H9 (cell line): Measurements from ENCODE around the gene XXYLT1. TPM values are rescaled to one million over a fixed set of nuclear protein-coding genes. Genes with fewer than 3 reads are reported as not detected.

ENCODE experiments used
- DNase-seq: peaks from one replicate; pipeline ENCODE4 v3.0.0-alpha.2; 2017
- H2AFZ ChIP-seq: one replicate; pipeline ENCODE4 v1.6.1; 2013; ENCODE audit warnings: mild to moderate bottlenecking, low read length, control low read depth, moderate library complexity
- H2AK5ac ChIP-seq: 2 replicates; pipeline ENCODE4 v1.6.1; 2013; ENCODE audit warnings: low read length, control low read depth, mixed read lengths; ENCODE audit not compliant: insufficient read length
- H2BK120ac ChIP-seq: one replicate; pipeline ENCODE4 v1.6.1; 2013; ENCODE audit warnings: low read depth, mild to moderate bottlenecking, low read length, control low read depth, inconsistent platforms; ENCODE audit not compliant: poor library complexity, severe bottlenecking
- H2BK12ac ChIP-seq: 2 replicates; pipeline ENCODE4 v1.6.1; 2013; ENCODE audit warnings: low read length, control low read depth, mixed read lengths, low read depth; ENCODE audit not compliant: insufficient read length
- H2BK15ac ChIP-seq: 2 replicates; pipeline ENCODE4 v1.6.1; 2013; ENCODE audit warnings: low read depth, low read length, control low read depth
- H2BK20ac ChIP-seq: one replicate; pipeline ENCODE4 v1.6.1; 2013; ENCODE audit warnings: low read depth, mild to moderate bottlenecking, low read length, control low read depth, inconsistent platforms; ENCODE audit not compliant: poor library complexity, severe bottlenecking
- H2BK5ac ChIP-seq: 2 replicates; pipeline ENCODE4 v1.6.1; 2013; ENCODE audit warnings: low read length, control low read depth, mixed read lengths; ENCODE audit not compliant: insufficient read length
- H3K14ac ChIP-seq: 2 replicates; pipeline ENCODE4 v1.6.1; 2013; ENCODE audit warnings: low read length, control low read depth; ENCODE audit not compliant: insufficient read depth
- H3K18ac ChIP-seq: 2 replicates; pipeline ENCODE4 v1.6.1; 2013; ENCODE audit warnings: low read depth, mild to moderate bottlenecking, mixed read lengths, low read length, control low read depth; ENCODE audit not compliant: insufficient read length
- H3K23ac ChIP-seq: 2 replicates; pipeline ENCODE4 v1.6.1; 2013; ENCODE audit warnings: low read length, control low read depth, mixed read lengths, low read depth; ENCODE audit not compliant: insufficient read length
- H3K23me2 ChIP-seq: 2 replicates; pipeline ENCODE4 v1.6.1; 2013; ENCODE audit warnings: low read depth, mild to moderate bottlenecking, mixed read lengths, low read length, control low read depth; ENCODE audit not compliant: insufficient read length, poor library complexity, severe bottlenecking
- H3K27ac ChIP-seq: 2 replicates; pipeline ENCODE4 v1.5.1; 2013; ENCODE audit warnings: low read length, control low read depth, mixed read lengths, low read depth; ENCODE audit not compliant: insufficient read length
- H3K27me3 ChIP-seq: 2 replicates; pipeline ENCODE4 v1.6.1; 2013; ENCODE audit warnings: low read length, control low read depth, inconsistent platforms; ENCODE audit not compliant: insufficient read depth
- H3K4ac ChIP-seq: 2 replicates; pipeline ENCODE4 v1.6.1; 2013; ENCODE audit warnings: low read depth, mild to moderate bottlenecking, control low read depth, inconsistent platforms, low read length, moderate library complexity
- H3K4me1 ChIP-seq: 2 replicates; pipeline ENCODE4 v1.6.1; 2013; ENCODE audit warnings: low read length, control low read depth, inconsistent platforms; ENCODE audit not compliant: insufficient read depth
- H3K4me2 ChIP-seq: 2 replicates; pipeline ENCODE4 v1.6.1; 2013; ENCODE audit warnings: low read length, control low read depth, mixed read lengths; ENCODE audit not compliant: insufficient read length, insufficient read depth
- H3K56ac ChIP-seq: 2 replicates; pipeline ENCODE4 v1.6.1; 2013; ENCODE audit warnings: low read depth, mild to moderate bottlenecking, mixed read lengths, low read length, control low read depth; ENCODE audit not compliant: insufficient read length
- H3K79me1 ChIP-seq: 2 replicates; pipeline ENCODE4 v1.6.1; 2013; ENCODE audit warnings: low read depth, mild to moderate bottlenecking, moderate library complexity, low read length, control low read depth, inconsistent platforms; ENCODE audit not compliant: insufficient read depth, poor library complexity, severe bottlenecking
- H3K79me2 ChIP-seq: 2 replicates; pipeline ENCODE4 v1.6.1; 2013; ENCODE audit warnings: low read length, control low read depth, inconsistent platforms; ENCODE audit not compliant: insufficient read depth
- H3K9ac ChIP-seq: 2 replicates; pipeline ENCODE4 v1.6.1; 2013; ENCODE audit warnings: low read length, control low read depth, mixed read lengths; ENCODE audit not compliant: insufficient read length; ENCODE audit errors: extremely low read depth
- H3K9me3 ChIP-seq: one replicate; pipeline ENCODE4 v1.6.1; 2013; ENCODE audit warnings: low read depth, low read length, inconsistent platforms; ENCODE audit not compliant: control insufficient read depth
- H3T11ph ChIP-seq: one replicate; pipeline ENCODE4 v1.6.1; 2013; ENCODE audit warnings: mild to moderate bottlenecking, low read length, control low read depth, inconsistent platforms
- H4K20me1 ChIP-seq: one replicate; pipeline ENCODE4 v1.6.1; 2013; ENCODE audit not compliant: control insufficient read depth, insufficient read length, insufficient read depth
- H4K5ac ChIP-seq: 2 replicates; pipeline ENCODE4 v1.6.1; 2013; ENCODE audit warnings: low read depth, mild to moderate bottlenecking, mixed read lengths, low read length, control low read depth; ENCODE audit not compliant: insufficient read length
- H4K8ac ChIP-seq: replicated peaks from 2 replicates; pipeline ENCODE4 v1.6.1; 2013; ENCODE audit warnings: low read length, control low read depth, mixed read lengths, low read depth; ENCODE audit not compliant: insufficient read length
- H4K91ac ChIP-seq: 2 replicates; pipeline ENCODE4 v1.6.1; 2013; ENCODE audit warnings: low read depth, mild to moderate bottlenecking, moderate library complexity, mixed read lengths, low read length, control low read depth; ENCODE audit not compliant: insufficient read length
- H3K27ac Mint-ChIP-seq, 3 experiments: 2 replicates in 2 of 3; 3 replicates in 1 of 3; pipeline ENCODE4 v1.8.0; 2020 to 2021; ENCODE audit warnings: mixed read lengths in 3 of 3, mild to moderate bottlenecking in 1 of 3, moderate library complexity in 1 of 3
- H3K27me3 Mint-ChIP-seq: 2 replicates; pipeline ENCODE4 v1.8.0; 2021; ENCODE audit warnings: low read depth, mild to moderate bottlenecking, moderate library complexity, mixed read lengths
- H3K36me3 Mint-ChIP-seq, 3 experiments: 2 replicates in 2 of 3; 3 replicates in 1 of 3; pipeline ENCODE4 v1.8.0; 2020 to 2021; ENCODE audit warnings: low read depth in 3 of 3, mixed read lengths in 3 of 3; ENCODE audit not compliant: insufficient read depth in 1 of 3
- H3K4me1 Mint-ChIP-seq, 2 experiments: 2 replicates each; pipeline ENCODE4 v1.8.0; 2020; ENCODE audit warnings: mixed read lengths in 2 of 2
- H3K4me3 Mint-ChIP-seq, 2 experiments: 2 replicates in 1 of 2; 3 replicates in 1 of 2; pipeline ENCODE4 v1.8.0; 2020 to 2021; ENCODE audit warnings: mild to moderate bottlenecking in 2 of 2, mixed read lengths in 2 of 2, moderate library complexity in 1 of 2
- H3K9me3 Mint-ChIP-seq, 2 experiments: 2 replicates in 1 of 2; 3 replicates in 1 of 2; pipeline ENCODE4 v1.8.0; 2020; ENCODE audit warnings: mild to moderate bottlenecking in 2 of 2, mixed read lengths in 2 of 2, moderate library complexity in 1 of 2
- WGBS: extraction: QIAGEN DNeasy Blood & Tissue Kit; methylation state at CpG from one replicate; pipeline ENCODE4 v1.1.7; 2013; ENCODE audit warnings: missing lambda C conversion rate, low lambda C conversion rate, mixed read lengths; ENCODE audit not compliant: insufficient read length; ENCODE audit errors: extremely low coverage; 5-methylcytosine and 5-hydroxymethylcytosine counted together
- total RNA-seq: library from RNA; stranded (reverse); gene quantifications from 2 replicates; pipeline ENCODE4 v1.2.1, GENCODE V29; 2021
- TF ChIP-seq, protein P1 (sequence below): fragments of 200-600 bp; sonication (generic); conservative IDR thresholded peaks from 3 replicates; pipeline ENCODE4 v1.8.0; 2021; ENCODE audit warnings: antibody characterized with exemption, mild to moderate bottlenecking

Gene XXYLT1
- total RNA-seq, 1 experiment from 2014 or later, result 22.7 TPM

DNA sequence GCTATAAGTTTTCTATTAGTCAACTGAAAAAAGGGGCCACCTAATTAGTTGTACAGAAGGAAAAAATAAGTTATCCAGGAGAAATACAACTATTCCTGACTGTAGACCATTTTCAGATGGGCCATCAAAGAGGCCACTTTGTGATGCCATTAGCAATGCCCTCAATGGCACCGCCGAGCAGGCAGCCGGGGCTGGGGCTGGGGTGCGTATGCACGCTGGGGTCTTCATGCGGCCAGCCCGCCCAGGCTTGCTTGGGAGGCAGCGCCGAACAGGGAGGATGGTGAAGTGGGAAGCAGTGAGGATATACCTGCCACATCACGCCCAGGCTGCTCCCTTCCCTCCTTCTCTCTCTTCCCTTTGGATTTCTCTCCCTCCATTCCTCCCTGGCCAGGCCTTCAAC lies 128.4 kb downstream of the XXYLT1 start:
- H3T11ph ChIP-seq, result no peak overlapping the region
- no peak overlapping the region for H3K27ac ChIP-seq
- H3K23me2 ChIP-seq, result no peaks in the 10 kb centered on the region
- no peak overlapping the region for H3K4me2 ChIP-seq
- H2BK12ac ChIP-seq, result no peak overlapping the region
- H2BK15ac ChIP-seq, result no peak overlapping the region
- no peak overlapping the region for H4K5ac ChIP-seq
- no peak overlapping the region for H4K91ac ChIP-seq
- Mint-ChIP-seq H3K4me1 (no peaks in the 10 kb centered on the region), H3K27ac (peak overlapping the region in 2 of 3 experiments; percentile 40 to 79; a peak in 2 of 7 replicates), H3K27me3 (no peaks in the 10 kb centered on the region), H3K9me3 (peaks cover 3 to 11% of the 10 kb centered on the region in 2 experiments), H3K4me3 (no peak overlapping the region), H3K36me3 (peaks cover 23 to 25% (median 23%) of the 10 kb centered on the region in 3 experiments)
- H2AK5ac ChIP-seq, result no peak overlapping the region
- H3K9ac ChIP-seq, result no peak overlapping the region
- no peak overlapping the region for H2BK120ac ChIP-seq
- H3K9me3 ChIP-seq, result no peaks in the 10 kb centered on the region
- DNase-seq, result no peak
- no peaks in the 10 kb centered on the region for H3K27me3 ChIP-seq
- TF ChIP-seq, protein P1, sequence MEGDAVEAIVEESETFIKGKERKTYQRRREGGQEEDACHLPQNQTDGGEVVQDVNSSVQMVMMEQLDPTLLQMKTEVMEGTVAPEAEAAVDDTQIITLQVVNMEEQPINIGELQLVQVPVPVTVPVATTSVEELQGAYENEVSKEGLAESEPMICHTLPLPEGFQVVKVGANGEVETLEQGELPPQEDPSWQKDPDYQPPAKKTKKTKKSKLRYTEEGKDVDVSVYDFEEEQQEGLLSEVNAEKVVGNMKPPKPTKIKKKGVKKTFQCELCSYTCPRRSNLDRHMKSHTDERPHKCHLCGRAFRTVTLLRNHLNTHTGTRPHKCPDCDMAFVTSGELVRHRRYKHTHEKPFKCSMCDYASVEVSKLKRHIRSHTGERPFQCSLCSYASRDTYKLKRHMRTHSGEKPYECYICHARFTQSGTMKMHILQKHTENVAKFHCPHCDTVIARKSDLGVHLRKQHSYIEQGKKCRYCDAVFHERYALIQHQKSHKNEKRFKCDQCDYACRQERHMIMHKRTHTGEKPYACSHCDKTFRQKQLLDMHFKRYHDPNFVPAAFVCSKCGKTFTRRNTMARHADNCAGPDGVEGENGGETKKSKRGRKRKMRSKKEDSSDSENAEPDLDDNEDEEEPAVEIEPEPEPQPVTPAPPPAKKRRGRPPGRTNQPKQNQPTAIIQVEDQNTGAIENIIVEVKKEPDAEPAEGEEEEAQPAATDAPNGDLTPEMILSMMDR, result no peak
- H2BK20ac ChIP-seq, result no peak overlapping the region
- no peak overlapping the region for H3K56ac ChIP-seq
- no peak overlapping the region for H3K4ac ChIP-seq
- no peaks in the 10 kb centered on the region for H3K4me1 ChIP-seq
- H3K23ac ChIP-seq, result no peak overlapping the region
- no peak overlapping the region for H2BK5ac ChIP-seq
- no peaks in the 10 kb centered on the region for H3K79me1 ChIP-seq
- no peak overlapping the region for H3K18ac ChIP-seq
- WGBS, result no CpG with 5 or more reads among the region's 10 CpGs
- H4K8ac ChIP-seq, result no peak overlapping the region
- no peaks in the 10 kb centered on the region for H3K79me2 ChIP-seq
- no peak overlapping the region for H3K14ac ChIP-seq
- no peaks in the 10 kb centered on the region for H4K20me1 ChIP-seq
- H2AFZ ChIP-seq, result no peak overlapping the region
